ENCODE measurements around the gene DPAGT1. TPM values are rescaled to one million over a fixed set of nuclear protein-coding genes. Genes with fewer than 3 reads are reported as not detected.
A peak's percentile ranks its signal among the peaks of the same experiment; 100 is the strongest.

DPAGT1 gene
- total RNA-seq, 1 experiment from 2014 or later: 102 TPM

GRCh38 chr11:119109843-119110242, 8.2 kb upstream of the DPAGT1 start:
- DNase-seq (ENCODE audit: low spot score): no peak

DNA sequence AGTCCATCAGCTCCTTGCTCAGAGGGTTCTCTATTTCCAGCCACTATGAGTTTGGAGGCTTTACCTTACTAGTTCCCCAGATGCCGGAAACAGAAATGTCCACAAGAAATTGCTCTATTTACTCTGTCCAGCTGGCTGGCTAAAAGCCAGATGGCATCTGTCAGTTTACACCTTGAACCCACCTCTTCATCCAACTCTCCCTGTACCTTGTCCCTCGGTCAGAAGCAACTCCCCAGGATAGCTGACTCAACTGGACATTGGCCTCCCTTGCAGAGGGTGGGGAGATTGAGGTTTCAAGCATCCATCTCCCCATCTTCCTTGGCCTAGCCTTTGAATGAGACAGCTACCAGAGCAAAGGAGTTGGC, 7.2 kb upstream of the DPAGT1 start:
- BruUV-seq (replicated peaks): no TSS peak
- no peak for DNase-seq (ENCODE audit: low spot score)
- ChIA-PET CTCF (no interaction called here), POLR2A (ENCODE audit: low non-redundant PET) (no interaction called here)
- intact Hi-C loops (cut with micrococcal nuclease; ENCODE audit: unreplicated experiment): no loop called here
- Histone ChIP-seq H3K36me3 (ENCODE audit: insufficient read depth, low read length, poor library complexity, severe bottlenecking) (peaks cover 17% of the 10 kb centered on the region), H3K27me3 (replicated peaks; ENCODE audit: insufficient read depth, low read depth, low read length, poor library complexity) (no peaks in the 10 kb centered on the region), H3K4me1 (ENCODE audit: insufficient read depth, low read length, poor library complexity, severe bottlenecking) (peaks cover 23% of the 10 kb centered on the region), H3K4me3 (ENCODE audit: low read depth, low read length, poor library complexity, severe bottlenecking) (peak overlapping the region; percentile 97), H3K27ac (ENCODE audit: low read depth, low read length, poor library complexity, severe bottlenecking) (no peak overlapping the region), H3K9me3 (ENCODE audit: low read depth, low read length, poor library complexity, severe bottlenecking) (no peaks in the 10 kb centered on the region)
- no peak for TF ChIP-seq EZH2 (IDR thresholded peaks at IDR 0.05; ENCODE audit: borderline replicate concordance, low read depth, low read length, poor library complexity, severe bottlenecking)
- TF ChIP-seq CTCF (conservative IDR thresholded peaks at IDR 0.05; ENCODE audit: low read depth, low read length): no peak

More at GRCh38 chr11:119109843-119110242, 8.2 kb upstream of the DPAGT1 start:
- H3K9me3 ChIP-seq (ENCODE audit: low read depth, low read length, poor library complexity, severe bottlenecking): no peaks in the 10 kb centered on the region
- no peak overlapping the region for H3K4me3 ChIP-seq (ENCODE audit: low read depth, low read length, poor library complexity, severe bottlenecking)
- CTCF ChIA-PET: no interaction called here
- peaks cover 20% of the 10 kb centered on the region for H3K36me3 ChIP-seq (ENCODE audit: insufficient read depth, low read length, poor library complexity, severe bottlenecking)
- peaks cover 23% of the 10 kb centered on the region for H3K4me1 ChIP-seq (ENCODE audit: insufficient read depth, low read length, poor library complexity, severe bottlenecking)
- intact Hi-C loops (cut with micrococcal nuclease; ENCODE audit: unreplicated experiment): no loop called here
- H3K27me3 ChIP-seq (replicated peaks; ENCODE audit: insufficient read depth, low read depth, low read length, poor library complexity): no peaks in the 10 kb centered on the region
- no TSS peak for BruUV-seq (replicated peaks)
- POLR2A ChIA-PET (ENCODE audit: low non-redundant PET): interaction anchor here (0.5 kb wide), 1 partner anchor 96 kb away, joined by 3 read pairs; the partner anchor contains the start of gene CBL
- no peak for TF ChIP-seq CTCF (conservative IDR thresholded peaks at IDR 0.05; ENCODE audit: low read depth, low read length)
- no peak for TF ChIP-seq EZH2 (IDR thresholded peaks at IDR 0.05; ENCODE audit: borderline replicate concordance, low read depth, low read length, poor library complexity, severe bottlenecking)
- no peak overlapping the region for H3K27ac ChIP-seq (ENCODE audit: low read depth, low read length, poor library complexity, severe bottlenecking)

DNA sequence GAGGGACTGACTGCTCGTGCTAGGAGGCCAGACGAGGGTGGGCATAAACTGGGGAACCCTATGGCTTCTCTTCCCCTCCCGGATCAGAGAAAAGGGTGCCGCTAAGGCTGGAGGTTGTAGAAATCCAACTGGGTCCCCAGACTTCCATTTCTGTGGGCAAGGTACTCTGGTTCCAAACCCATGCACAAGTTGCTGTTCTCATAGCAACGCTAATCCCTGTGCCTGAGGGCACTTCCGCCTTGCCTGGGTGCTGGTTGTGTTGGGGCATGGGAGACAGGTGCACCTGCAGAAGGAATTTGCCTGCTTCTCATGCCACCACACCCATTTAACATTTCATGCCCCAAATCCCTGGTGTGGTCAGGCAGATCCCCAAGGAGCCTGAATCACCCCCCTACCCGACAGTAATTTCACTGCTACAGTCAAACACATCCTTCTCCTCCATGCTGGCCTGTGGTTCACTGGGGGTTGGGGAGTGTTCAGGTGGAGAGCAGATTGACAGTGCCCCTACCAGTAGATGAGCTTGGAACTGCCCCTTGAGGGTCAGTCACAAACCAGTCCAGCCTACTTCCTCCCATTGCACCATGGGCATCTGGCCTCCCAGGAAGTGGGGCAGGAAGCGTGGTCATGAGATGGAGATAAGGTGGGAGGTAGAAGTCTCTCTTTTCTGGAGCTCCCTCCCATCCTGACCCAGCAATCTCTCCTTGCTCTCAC, 6.6 kb upstream of the DPAGT1 start:
- H3K27me3 ChIP-seq (replicated peaks; ENCODE audit: insufficient read depth, low read depth, low read length, poor library complexity): no peaks in the 10 kb centered on the region
- H3K4me3 ChIP-seq (ENCODE audit: low read depth, low read length, poor library complexity, severe bottlenecking): peak overlapping the region; percentile 97
- H3K36me3 ChIP-seq (ENCODE audit: insufficient read depth, low read length, poor library complexity, severe bottlenecking): peaks cover 15% of the 10 kb centered on the region
- BruUV-seq (replicated peaks): TSS peak; percentile 20
- ChIA-PET CTCF (no interaction called here), POLR2A (ENCODE audit: low non-redundant PET) (no interaction called here)
- peak; percentile 63 for DNase-seq (ENCODE audit: low spot score)
- intact Hi-C loops (cut with micrococcal nuclease; ENCODE audit: unreplicated experiment): no loop called here
- H3K27ac ChIP-seq (ENCODE audit: low read depth, low read length, poor library complexity, severe bottlenecking): peak overlapping the region; percentile 84
- H3K9me3 ChIP-seq (ENCODE audit: low read depth, low read length, poor library complexity, severe bottlenecking): no peaks in the 10 kb centered on the region
- peaks cover 23% of the 10 kb centered on the region for H3K4me1 ChIP-seq (ENCODE audit: insufficient read depth, low read length, poor library complexity, severe bottlenecking)
- TF ChIP-seq EZH2 (IDR thresholded peaks at IDR 0.05; ENCODE audit: borderline replicate concordance, low read depth, low read length, poor library complexity, severe bottlenecking): no peak
- TF ChIP-seq CTCF (conservative IDR thresholded peaks at IDR 0.05; ENCODE audit: low read depth, low read length): no peak
